GM12873 (cell line): Measurements from ENCODE around the gene CRK.

Experiments
- CTCF ChIP-seq: IDR thresholded peaks from 2 replicates; pipeline ENCODE4 v1.5.1; 2012; ENCODE audit warnings: low read depth, mild to moderate bottlenecking, moderate library complexity, low read length, control low read depth; ENCODE audit not compliant: insufficient read depth; ENCODE audit errors: missing control alignments

CRK gene

DNA sequence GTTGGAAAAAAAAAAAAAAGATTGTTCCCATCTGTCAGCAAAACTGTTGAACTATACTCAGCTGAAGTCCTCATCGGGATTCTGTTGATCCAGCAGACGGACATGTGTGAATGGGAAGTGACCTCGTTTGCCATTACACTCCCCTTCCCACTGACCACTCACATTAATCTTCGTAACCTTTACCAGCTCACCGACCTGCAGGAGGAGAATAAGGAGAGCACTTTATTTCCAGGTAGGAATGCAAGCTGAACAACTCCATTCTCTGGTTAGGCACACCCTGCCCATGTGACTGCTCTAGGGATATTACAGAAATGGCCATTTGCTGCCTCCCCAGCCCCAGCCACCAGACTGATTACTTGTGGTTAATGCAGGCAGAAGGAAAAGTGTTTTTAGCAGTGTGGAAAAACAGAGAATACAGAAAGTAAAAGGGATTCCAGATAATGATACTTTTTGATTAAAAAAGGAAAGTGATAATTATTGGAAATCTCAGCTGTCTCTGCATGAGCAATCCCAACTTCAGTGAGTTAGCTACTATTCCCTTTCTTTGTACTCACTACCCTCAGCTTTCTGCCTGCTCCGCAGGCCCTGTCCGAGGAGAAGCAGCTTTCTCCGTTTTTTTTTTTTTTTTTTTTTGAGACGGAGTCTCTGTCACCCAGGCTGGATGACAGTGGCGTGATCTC lies 32.4 kb downstream of the CRK start:
- TF ChIP-seq CTCF, result no peak

GRCh38 chr17:1422885-1423284 lies 33.1 kb downstream of the CRK start:
- TF ChIP-seq CTCF, result no peak

DNA sequence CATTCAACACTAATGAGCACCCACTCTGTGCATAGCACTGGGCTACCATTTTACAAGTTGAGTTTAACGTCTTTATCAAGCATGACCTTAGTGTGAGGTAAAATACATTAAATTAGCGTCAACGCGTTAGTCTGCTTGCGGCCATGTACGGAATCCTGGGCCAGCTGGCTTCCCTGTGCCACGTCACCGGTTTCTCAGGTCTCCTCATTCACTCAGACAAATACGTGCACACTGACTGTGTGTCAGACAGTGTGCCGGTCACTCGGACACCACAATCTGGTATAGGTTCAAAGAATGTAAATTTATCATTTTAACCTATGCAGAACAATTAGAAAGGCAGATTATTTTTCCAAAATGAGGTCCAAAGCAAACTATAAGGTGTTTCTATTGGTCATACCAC lies 34.6 kb downstream of the CRK start:
- TF ChIP-seq CTCF, result no peak

DNA sequence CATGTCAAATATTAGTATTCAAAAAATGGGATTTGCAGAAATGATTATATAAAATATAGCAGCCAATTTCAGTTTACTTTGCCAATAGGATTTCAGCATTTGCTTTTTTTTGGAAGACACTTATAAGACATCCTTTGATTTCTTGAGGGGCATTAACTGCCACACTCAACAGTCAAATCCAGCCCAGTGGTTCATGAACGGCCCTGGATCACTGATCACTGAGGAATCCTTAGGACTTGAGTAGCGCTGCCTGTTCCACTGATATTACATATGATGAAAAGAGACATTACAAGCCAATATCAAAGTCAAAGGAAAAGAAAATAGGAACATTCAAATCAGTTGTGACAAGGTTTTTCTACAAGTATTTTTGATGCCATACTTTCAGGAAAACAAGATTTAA lies 35.1 kb downstream of the CRK start:
- no peak for TF ChIP-seq CTCF

GRCh38 chr17:1420163-1420562 lies 35.9 kb downstream of the CRK start:
- TF ChIP-seq CTCF, result no peak

- no peak for TF ChIP-seq CTCF
Measured at GRCh38 chr17:1416414-1416813, 39.6 kb downstream of the CRK start.

- no peak for TF ChIP-seq CTCF
Measured at GRCh38 chr17:1414634-1415033, 41.4 kb downstream of the CRK start.
